GM18873 (cell line): Measurements from ENCODE around the gene PIK3AP1.

Experiments
- ATAC-seq: cut with Tn5 transposase; IDR thresholded peaks from one replicate; pipeline ENCODE4 v1.9.1; 2021; ENCODE audit warnings: mild to moderate bottlenecking, moderate library complexity, moderate number of reproducible peaks; ENCODE audit not compliant: unreplicated experiment, low FRiP score

The PIK3AP1 gene

GRCh38 chr10:96616961-96617360 is 103.4 kb downstream of the PIK3AP1 start:
- no peak for ATAC-seq

DNA sequence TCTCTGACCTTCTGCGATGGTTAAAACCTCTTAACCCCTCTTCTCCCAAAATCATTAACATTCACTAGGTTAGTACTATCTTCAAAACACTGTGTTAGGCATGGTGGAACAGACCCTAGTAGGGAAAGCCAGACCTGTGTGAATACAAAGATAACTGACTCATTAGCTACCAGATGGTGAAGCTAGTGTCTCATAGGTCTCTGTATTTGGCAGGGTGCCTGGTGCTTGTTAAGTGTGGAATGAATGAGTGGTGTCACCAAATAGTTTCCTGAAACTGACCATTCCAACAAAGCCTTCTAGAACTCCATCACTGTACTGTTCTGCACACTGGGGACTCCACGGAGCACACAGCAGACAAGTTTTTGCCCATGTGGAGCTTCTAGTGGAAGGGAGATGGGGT is 105.8 kb downstream of the PIK3AP1 start:
- no peak for ATAC-seq

DNA sequence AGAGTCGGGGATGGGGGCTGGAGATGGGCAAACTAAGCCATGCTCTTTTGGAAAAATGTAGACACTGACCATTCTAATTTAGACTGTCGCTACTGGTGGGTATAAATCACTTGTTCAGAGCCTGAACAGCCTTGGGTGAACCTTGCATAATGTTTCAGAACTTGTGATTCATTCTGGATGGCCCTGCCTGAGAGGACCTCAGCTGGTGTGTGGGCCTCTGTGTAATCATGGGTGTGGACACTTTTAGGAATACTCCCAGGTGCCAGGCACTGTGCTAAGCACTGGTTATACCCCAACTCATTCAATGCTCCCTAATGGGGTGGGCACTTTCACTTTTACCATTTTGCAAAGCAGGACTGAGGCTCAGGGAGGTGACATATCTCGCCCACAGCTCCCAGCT is 106.7 kb downstream of the PIK3AP1 start:
- no peak for ATAC-seq

DNA sequence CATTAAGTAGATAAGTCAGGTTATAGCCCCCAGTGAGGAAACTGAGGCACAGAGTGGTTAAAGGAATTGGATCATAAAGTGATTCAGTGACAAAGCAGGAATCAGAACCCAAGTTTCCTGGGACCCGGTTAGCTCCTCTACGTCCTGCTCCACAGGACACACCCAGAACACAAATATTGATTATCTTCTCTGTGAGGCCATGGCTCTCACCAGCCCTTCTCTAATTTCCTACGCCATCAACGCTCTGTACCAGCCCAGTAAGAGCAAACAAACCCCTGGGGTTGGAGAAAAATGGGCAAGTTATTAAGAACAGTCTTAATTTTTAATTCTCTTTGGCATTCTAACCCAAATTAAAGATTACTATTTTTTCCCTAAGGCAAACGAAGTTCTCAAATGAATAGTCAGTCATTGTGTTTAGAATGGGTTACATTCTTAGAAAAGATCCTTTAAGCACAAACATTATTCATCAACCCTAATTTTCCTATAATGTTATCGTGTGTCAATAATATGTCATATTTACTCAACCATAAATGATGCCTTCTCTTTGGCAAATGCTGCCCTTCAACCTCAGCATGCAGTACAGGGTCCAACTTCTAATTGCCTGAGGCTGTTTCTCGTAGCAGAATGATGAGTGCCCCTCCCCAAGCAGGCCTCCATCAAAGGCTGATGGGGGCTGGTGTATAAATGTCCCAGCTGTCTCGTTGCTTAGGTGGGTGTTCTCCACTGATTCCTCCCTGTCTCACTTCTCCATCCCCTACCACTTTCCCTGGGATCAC is 108.1 kb downstream of the PIK3AP1 start:
- no peak for ATAC-seq

- no peak for ATAC-seq
Measured at GRCh38 chr10:96610817-96611216, 109.5 kb downstream of the PIK3AP1 start.

DNA sequence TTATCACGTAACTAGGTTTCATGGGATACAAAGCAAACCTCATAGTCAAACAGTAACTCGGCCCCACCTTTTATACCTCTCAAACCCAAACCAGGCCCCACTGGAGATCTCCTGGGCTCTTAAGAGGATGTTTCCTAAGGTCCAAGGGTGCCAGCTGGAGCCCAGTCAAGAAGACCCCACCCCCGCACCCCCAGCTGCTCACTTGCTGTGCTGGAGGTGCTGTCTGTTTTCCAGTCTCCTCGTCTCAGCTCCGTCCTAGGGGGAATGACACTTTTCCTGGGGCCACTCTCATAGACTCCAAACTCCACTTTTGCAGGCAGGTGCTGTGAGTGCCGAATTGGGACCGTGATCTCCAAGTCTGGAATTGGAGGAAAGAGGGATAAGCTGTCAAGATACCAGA is 110.8 kb downstream of the PIK3AP1 start:
- no peak for ATAC-seq

GRCh38 chr10:96608805-96609204 is 111.5 kb downstream of the PIK3AP1 start:
- ATAC-seq, result no peak

DNA sequence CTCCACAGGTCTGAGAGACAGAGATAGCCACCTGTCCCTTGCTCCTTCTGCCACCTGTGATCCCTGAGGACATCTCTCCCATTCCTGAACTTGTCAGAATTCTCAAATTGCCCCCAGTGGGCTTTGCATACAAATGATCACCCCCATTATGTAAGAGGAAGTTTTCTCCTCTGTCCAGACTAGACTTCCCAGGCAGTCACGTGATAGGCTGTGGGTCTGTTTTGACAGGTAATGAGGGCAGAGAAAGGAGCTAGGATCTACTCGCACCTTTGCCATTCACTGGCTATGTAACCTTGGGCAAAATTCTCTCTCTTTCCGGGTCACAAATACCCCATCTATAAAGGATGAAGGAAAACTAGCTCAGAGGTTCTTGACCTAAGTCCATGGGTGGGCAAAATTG is 112.1 kb downstream of the PIK3AP1 start:
- no peak for ATAC-seq

GRCh38 chr10:96606946-96607345 is 113.4 kb downstream of the PIK3AP1 start:
- no peak for ATAC-seq

GRCh38 chr10:96606216-96606615 is 114.1 kb downstream of the PIK3AP1 start:
- ATAC-seq, result no peak

DNA sequence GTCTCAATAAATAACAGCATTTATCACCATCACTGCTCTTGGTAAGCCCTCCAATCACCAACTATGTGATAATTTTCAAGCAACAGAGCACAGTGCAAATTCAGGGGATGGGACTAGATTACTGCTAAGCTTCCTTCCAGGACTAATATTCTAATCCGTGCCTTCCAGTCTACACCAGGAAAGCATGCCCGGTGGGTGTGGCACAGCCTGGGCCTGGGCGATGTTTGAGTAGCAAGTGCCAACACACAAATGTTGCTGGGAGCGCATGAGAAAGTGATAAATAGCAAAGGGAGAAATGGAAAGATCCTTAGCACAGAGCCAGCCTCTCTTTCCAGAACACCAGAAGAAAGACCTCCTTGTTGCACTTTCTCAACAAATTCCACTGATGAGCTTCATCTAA is 120.0 kb downstream of the PIK3AP1 start:
- no peak for ATAC-seq

- ATAC-seq, result no peak
Measured at GRCh38 chr10:96598846-96599245, 121.5 kb downstream of the PIK3AP1 start.

- no peak for ATAC-seq
Measured at GRCh38 chr10:96596422-96597407, 123.6 kb downstream of the PIK3AP1 start.

DNA sequence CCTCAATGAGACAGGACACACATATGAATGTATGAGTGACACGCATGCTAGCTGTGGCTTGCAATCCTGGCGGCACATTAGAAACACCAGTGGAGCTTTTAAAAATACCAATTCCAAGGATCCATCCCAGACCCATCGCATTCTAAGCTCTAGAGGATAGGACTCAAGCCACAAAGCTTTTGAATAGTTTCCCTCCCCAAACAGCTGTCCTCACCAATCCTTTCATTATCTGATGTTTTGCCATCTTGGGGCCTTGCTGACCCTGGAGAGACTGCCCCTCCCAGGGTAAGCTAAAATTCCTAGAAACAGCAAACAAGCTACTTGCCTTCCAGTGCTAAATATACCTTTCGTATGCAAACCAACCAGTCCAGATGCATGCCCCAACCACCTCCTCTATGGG is 124.6 kb downstream of the PIK3AP1 start:
- ATAC-seq, result no peak

DNA sequence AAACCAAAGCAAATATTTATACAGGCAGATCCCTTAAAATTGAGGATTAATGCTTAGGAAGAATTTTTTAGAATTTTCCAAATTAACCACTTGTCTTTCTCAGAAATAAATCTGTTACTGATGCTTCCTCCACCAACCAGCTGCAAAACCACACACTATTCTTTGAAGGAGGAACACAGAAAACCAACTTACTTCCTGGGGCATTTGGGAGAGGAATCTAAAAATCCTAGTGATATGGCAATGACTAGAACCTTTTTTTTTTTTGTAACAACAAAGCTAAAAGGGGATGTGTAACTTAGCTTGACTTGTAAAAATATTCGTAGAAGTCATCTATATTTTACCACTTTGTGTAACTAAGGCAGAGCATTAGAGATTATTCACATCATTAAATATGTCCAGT is 128.4 kb downstream of the PIK3AP1 start:
- no peak for ATAC-seq

GRCh38 chr10:96588616-96589419 is 131.5 kb downstream of the PIK3AP1 start:
- ATAC-seq, result no peak

GRCh38 chr10:96588060-96588554 is 132.2 kb downstream of the PIK3AP1 start:
- no peak for ATAC-seq

GRCh38 chr10:96587264-96588059 is 132.9 kb downstream of the PIK3AP1 start:
- peak; percentile 3 for ATAC-seq

DNA sequence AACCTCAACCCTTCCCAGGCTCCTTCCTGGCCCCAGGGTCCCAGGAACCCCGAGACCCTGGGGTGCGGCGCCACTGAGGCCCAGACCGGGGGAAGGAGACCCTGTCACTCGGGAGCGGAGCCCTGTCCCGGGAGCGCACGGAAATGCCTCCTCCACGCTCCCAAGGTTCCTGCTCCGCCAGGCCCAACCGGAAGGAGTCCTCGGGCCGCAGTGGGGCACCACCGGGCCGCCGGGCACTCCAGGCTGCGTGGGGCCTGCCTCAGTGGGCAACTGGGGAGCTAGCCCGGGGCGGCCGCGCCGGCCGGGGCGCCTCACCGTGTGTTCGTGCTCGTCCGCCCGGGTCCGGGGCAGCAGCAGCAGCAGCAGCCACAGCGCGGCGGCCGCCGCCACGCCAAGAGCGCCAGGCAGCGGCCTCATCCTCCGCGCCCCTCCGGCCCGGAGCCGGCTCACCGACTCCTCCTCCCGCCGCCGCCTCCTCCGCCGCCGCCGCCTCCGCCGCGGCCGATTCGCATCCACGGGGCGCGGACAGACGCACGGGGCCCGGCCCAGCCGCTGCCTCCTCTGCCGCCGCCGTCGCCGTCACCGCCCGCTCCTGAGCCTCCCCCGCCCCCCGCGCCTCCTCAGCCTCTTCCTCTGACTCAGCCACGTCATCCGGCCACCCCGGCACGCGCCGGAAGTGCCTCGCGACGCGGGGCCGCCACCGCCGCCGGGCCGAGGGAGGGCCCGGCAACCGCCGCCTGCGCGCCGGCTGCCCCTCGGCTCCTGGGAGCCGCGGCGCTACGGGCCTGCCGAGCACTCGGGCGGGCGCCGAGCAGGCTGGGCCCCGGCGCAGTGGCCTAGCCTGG is 133.7 kb downstream of the PIK3AP1 start, which contains the start of gene TM9SF3:
TSS of gene TM9SF3 (minus strand) at position 594 of the 845 bp plus-strand sequence. CDS start at position 417, 177 bp downstream.
- peak; percentile 45 for ATAC-seq
